Vagina (tissue), 2 donors: ENCODE data around the gene PLXDC1. TPM values are rescaled to one million over a fixed set of nuclear protein-coding genes. Genes with fewer than 3 reads are reported as not detected.

Source experiments
- DNase-seq, 2 donors: peaks; one replicate each; pipeline ENCODE4 v3.0.0-alpha.2; 2017; ENCODE audit errors: extremely low spot score in 2 of 2
- H3K27ac ChIP-seq: fragments of 200-600 bp; sonication (generic); one replicate; pipeline ENCODE4 v1.5.1; 2019
- H3K27me3 ChIP-seq: fragments of 200-600 bp; sonication (generic); one replicate; pipeline ENCODE4 v1.5.1; 2019
- H3K36me3 ChIP-seq, 2 donors: fragments of 200-600 bp; sonication (generic); one replicate each; pipeline ENCODE4 v1.5.1; 2017 to 2019
- H3K4me1 ChIP-seq: fragments of 200-600 bp; sonication (generic); one replicate; pipeline ENCODE4 v1.5.1; 2019
- H3K4me3 ChIP-seq, 2 donors: fragments of 200-600 bp; sonication (generic); 1 replicate in 1 of 2; 2 replicates in 1 of 2; pipeline ENCODE4 v1.5.1; 2016 to 2019
- H3K9me3 ChIP-seq: fragments of 200-600 bp; sonication (generic); one replicate; pipeline ENCODE4 v1.5.1; 2019
- POLR2A ChIP-seq, 2 donors: fragments of 450-650 bp; IDR thresholded peaks; one replicate each; pipeline ENCODE4 v1.6.1; 2017; ENCODE audit warnings: antibody characterized with exemption in 2 of 2, mild to moderate bottlenecking in 2 of 2, moderate library complexity in 2 of 2
- POLR2AphosphoS5 ChIP-seq, 2 donors: sonication (generic); formaldehyde crosslinking; IDR thresholded peaks; one replicate each; pipeline ENCODE4 v1.9.0; 2017; ENCODE audit warnings: antibody characterized with exemption in 2 of 2, mild to moderate bottlenecking in 2 of 2, low read depth in 1 of 2; ENCODE audit not compliant: insufficient read depth in 1 of 2
- intact Hi-C: fragments of 100-400 bp; cut with DNase I; formaldehyde crosslinking; loops from one replicate; pipeline ENCODE4 v1.15.1; 2023
- total RNA-seq: library from RNA; depleted of rRNA; stranded (reverse); fragments of >200 nt; gene quantifications from one replicate; pipeline ENCODE4 v1.2.3, GENCODE V29; 2016
- TF ChIP-seq, protein P1 (sequence below), 3 experiments: fragments of 450-650 bp in 2 of 3; fragments of 200-600 bp in 1 of 3; sonication (generic) in 1 of 3; IDR thresholded peaks; one replicate each; pipeline ENCODE4 v1.5.1; 2017 to 2019; ENCODE audit warnings: antibody characterized with exemption in 3 of 3, mild to moderate bottlenecking in 2 of 3, moderate library complexity in 2 of 3

Gene PLXDC1
- total RNA-seq, 1 donor from 2014 or later: 6.6 TPM

DNA sequence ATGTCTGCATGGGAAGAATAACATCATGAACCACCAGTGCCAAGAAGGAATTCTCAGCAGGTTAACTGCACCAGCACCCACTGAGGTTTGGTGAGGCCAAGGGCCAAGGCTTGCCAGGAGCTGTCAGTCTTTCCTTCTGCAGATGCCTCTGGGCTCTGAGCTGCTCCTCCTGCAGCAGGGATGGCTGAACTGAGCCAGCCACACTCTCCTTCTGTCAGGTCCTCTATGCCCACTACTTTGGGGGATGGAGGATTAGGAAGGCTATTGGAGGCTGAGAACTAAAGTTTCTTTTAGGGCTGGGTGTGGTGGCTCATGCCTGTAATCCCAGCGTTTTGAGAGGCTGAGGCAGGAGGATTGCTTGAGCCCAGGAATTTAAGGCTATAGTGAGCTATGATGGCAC is 71.6 kb downstream of the PLXDC1 start:
- intact Hi-C loops: no loop called here
- Histone ChIP-seq H3K4me1 (peaks cover 39% of the 10 kb centered on the region), H3K27ac (peak overlapping the region; percentile 92), H3K27me3 (no peaks in the 10 kb centered on the region), H3K4me3 (no peak overlapping the region), H3K36me3 (no peaks in the 10 kb centered on the region), H3K9me3 (no peaks in the 10 kb centered on the region)
- DNase-seq: no peak
- TF ChIP-seq POLR2A (IDR thresholded peaks at IDR 0.05) (no peak), POLR2AphosphoS5 (IDR thresholded peaks at IDR 0.05; ENCODE audit: insufficient read depth in 1 of 2, low read depth in 1 of 2) (no peak)
- TF ChIP-seq, protein P1, sequence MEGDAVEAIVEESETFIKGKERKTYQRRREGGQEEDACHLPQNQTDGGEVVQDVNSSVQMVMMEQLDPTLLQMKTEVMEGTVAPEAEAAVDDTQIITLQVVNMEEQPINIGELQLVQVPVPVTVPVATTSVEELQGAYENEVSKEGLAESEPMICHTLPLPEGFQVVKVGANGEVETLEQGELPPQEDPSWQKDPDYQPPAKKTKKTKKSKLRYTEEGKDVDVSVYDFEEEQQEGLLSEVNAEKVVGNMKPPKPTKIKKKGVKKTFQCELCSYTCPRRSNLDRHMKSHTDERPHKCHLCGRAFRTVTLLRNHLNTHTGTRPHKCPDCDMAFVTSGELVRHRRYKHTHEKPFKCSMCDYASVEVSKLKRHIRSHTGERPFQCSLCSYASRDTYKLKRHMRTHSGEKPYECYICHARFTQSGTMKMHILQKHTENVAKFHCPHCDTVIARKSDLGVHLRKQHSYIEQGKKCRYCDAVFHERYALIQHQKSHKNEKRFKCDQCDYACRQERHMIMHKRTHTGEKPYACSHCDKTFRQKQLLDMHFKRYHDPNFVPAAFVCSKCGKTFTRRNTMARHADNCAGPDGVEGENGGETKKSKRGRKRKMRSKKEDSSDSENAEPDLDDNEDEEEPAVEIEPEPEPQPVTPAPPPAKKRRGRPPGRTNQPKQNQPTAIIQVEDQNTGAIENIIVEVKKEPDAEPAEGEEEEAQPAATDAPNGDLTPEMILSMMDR (IDR thresholded peaks at IDR 0.05): no peak

DNA sequence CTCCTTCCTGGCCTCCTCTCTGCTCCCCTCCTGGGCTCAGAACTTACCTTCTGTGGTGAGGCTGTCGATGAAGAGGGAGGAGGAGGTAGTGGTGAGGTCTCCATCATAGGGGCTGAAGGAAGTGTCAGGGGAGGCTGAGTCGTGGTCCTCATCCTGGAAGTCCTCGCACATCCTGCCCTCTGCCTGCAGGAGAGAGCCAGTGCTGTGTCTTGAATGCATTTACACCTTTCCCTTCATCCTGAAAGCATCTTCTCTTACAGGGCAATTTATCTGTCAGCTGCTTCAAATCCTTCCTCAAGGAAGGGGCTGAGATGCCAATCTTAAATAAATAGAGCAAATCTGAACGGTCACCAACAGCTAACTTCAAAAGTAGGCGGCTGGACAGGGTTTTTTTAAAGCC is 73.6 kb downstream of the PLXDC1 start:
- TF ChIP-seq POLR2A (IDR thresholded peaks at IDR 0.05) (no peak), POLR2AphosphoS5 (IDR thresholded peaks at IDR 0.05; ENCODE audit: insufficient read depth in 1 of 2, low read depth in 1 of 2) (no peak)
- TF ChIP-seq, protein P1 (IDR thresholded peaks at IDR 0.05): no peak
- Histone ChIP-seq H3K9me3 (no peaks in the 10 kb centered on the region), H3K4me3 (no peak overlapping the region), H3K4me1 (peaks cover 36% of the 10 kb centered on the region), H3K27me3 (no peaks in the 10 kb centered on the region), H3K36me3 (no peaks in the 10 kb centered on the region), H3K27ac (peak overlapping the region; percentile 33)
- intact Hi-C loops: no loop called here
- no peak for DNase-seq

DNA sequence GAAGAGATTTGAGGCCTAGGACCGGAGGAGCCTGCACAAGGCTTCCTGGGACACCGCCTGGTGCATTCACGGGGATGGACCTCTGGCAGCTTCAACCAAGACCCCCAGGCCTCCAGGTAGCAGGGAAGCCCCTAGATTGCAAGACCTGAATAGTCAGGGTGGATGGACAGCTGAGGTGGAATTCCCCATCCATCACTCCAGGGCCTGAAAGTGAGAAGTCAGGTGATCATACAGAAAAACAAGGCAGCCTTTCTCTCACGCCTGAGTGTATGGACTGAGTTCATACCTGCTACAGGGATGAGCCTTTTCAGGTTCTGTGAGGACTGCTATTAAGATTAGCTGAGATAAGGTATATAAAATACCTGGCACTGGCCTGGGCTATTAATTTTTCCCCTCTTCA is 74.2 kb downstream of the PLXDC1 start:
- intact Hi-C loops: no loop called here
- Histone ChIP-seq H3K27me3 (no peaks in the 10 kb centered on the region), H3K4me3 (no peak overlapping the region), H3K27ac (no peak overlapping the region), H3K36me3 (no peaks in the 10 kb centered on the region), H3K4me1 (peaks cover 33% of the 10 kb centered on the region), H3K9me3 (no peaks in the 10 kb centered on the region)
- TF ChIP-seq POLR2AphosphoS5 (IDR thresholded peaks at IDR 0.05; ENCODE audit: insufficient read depth in 1 of 2, low read depth in 1 of 2): no peak
- TF ChIP-seq POLR2A (IDR thresholded peaks at IDR 0.05): no peak
- TF ChIP-seq, protein P1 (IDR thresholded peaks at IDR 0.05): no peak
- DNase-seq: no peak

DNA sequence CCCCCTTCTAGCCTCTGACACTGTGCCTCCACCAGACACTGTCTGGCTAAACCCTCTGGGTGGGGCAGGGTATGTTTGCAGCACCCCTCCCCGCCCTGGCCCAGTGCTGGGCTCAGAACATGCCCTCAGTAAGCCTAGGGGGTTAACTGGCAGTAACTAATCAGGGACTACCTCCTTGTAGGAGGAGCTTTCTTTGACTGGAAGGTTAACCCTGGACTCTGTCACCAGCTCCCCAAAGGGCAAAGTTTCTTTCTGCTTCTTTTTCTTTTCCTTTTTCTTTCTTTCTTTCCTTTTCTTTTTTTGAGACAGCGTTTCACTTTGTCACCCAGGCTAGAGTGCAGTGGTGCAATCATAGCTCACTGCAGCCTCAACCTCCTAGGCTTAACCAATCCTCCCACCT is 76.8 kb downstream of the PLXDC1 start:
- H3K4me1 ChIP-seq: peaks cover 7% of the 10 kb centered on the region
- H3K9me3 ChIP-seq: no peaks in the 10 kb centered on the region
- H3K36me3 ChIP-seq: no peaks in the 10 kb centered on the region
- no peak overlapping the region for H3K27ac ChIP-seq
- no peak overlapping the region for H3K4me3 ChIP-seq
- no peaks in the 10 kb centered on the region for H3K27me3 ChIP-seq
- no peak for DNase-seq
- intact Hi-C loops: loop anchor here (5.0 kb wide), 1 partner anchor 78 kb away; the partner anchor contains the start of gene PLXDC1
- TF ChIP-seq, protein P1 (IDR thresholded peaks at IDR 0.05): no peak
- no peak for TF ChIP-seq POLR2AphosphoS5 (IDR thresholded peaks at IDR 0.05; ENCODE audit: insufficient read depth in 1 of 2, low read depth in 1 of 2)
- TF ChIP-seq POLR2A (IDR thresholded peaks at IDR 0.05): no peak

DNA sequence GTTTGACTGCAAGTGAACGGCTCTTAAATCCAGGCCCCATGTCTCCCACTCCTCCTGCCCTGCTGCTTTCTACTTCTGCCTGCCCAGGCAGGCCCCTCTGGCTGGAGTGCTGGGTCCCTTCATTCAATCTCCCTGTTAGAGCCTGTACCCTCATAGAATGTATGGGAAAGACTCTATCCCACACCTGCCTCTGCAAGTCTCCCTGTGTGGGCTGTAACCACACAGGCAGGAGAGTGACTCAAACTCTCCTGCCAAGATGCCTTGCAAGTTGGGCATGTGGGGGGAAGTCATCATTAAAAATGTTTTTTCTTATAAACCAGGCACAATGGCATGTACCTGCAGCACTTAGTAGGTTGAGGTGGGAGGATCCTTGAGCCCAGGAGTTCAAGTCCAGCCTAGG is 77.5 kb downstream of the PLXDC1 start:
- Histone ChIP-seq H3K9me3 (no peaks in the 10 kb centered on the region), H3K36me3 (no peaks in the 10 kb centered on the region), H3K4me1 (peaks cover 4% of the 10 kb centered on the region), H3K4me3 (no peak overlapping the region), H3K27me3 (no peaks in the 10 kb centered on the region), H3K27ac (no peak overlapping the region)
- intact Hi-C loops: loop anchor here (5.0 kb wide), 1 partner anchor 78 kb away; the partner anchor contains the start of gene PLXDC1
- no peak for TF ChIP-seq POLR2AphosphoS5 (IDR thresholded peaks at IDR 0.05; ENCODE audit: insufficient read depth in 1 of 2, low read depth in 1 of 2)
- TF ChIP-seq POLR2A (IDR thresholded peaks at IDR 0.05): no peak
- TF ChIP-seq, protein P1 (IDR thresholded peaks at IDR 0.05): no peak
- no peak for DNase-seq
